ENCODE measurements around the gene NTRK3.

Gene NTRK3

DNA sequence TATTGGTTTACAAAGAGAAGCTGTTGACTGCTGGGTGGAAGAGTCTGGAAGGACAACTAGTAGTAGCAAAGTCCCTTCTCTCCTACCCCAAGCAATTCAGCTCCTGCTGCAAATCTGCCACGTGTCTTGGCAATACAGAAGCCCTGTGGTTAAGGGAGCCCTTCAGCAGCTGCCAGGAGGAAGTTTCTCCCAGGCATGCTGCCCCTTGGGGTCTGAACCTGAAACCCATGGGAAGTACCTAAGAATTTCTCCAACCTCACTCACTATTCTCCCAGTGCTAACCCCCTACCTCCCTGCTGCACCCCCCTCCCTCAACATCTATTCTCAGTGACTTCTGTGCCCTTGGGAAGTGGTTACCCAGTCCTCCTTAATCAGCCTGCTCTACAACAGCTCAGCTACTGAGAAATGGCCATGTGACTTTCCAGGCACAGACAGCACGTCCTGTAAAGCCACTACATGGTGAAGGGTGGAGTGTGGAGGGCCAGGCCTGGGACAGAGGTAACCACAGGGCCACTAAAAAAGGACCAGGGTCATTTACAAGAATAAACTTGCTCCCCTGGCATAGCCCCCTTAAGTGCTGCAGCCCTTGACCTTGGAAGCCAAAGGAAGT is 316.6 kb downstream of the NTRK3 start:
- no peak for DNase-seq (ENCODE audit: low read depth)

GRCh38 chr15:87938031-87938430 is 318.5 kb downstream of the NTRK3 start:
- DNase-seq (ENCODE audit: low read depth): no peak

GRCh38 chr15:87935583-87935982 is 321.0 kb downstream of the NTRK3 start:
- no peak for DNase-seq (ENCODE audit: low read depth)

- DNase-seq (ENCODE audit: low read depth): no peak
These were observed 325.0 kb downstream of the NTRK3 start for GRCh38 chr15:87931584-87931983.

GRCh38 chr15:87930457-87930856 is 326.1 kb downstream of the NTRK3 start:
- no peak for DNase-seq (ENCODE audit: low read depth)

- no peak for DNase-seq (ENCODE audit: low read depth)
These were observed 326.7 kb downstream of the NTRK3 start for GRCh38 chr15:87929841-87930240.

DNA sequence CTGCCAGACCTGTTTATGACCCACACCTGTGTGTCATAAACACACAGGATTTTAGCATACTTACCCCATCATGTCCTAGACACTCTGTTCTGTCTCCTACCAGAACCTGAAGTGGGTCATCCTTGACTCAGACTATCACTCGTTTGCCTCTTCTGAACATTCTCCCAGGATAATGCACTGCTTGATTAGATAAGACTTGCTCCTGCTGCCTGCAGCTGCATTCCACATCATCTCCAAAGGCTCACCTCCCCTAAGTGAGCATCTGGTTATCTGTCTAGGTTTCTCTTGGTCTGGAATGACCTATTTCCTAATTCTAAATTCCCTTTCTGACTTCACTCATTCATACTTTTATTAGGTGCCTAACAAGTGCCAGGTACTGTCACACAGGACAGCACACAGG is 332.1 kb downstream of the NTRK3 start:
- no peak for DNase-seq (ENCODE audit: low read depth)

DNA sequence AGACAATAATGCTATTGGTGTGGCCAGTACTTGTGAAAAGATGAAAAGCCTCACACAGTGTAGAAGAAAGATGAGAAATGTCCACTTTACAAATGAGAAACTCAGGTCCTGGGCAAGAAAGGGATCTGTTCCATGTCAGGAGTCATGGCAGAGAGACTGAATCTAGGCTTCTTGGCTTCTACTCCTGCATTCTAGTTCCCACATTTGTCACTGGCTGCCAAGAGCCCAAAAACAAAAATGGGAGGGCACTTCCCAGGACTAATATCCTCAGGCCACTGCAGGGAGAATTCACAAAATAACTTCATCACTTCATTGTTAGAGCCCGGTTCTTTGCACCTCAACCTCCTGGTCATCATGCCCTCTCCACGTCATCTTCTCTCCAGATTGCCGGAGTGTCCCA is 337.5 kb downstream of the NTRK3 start:
- no peak for DNase-seq (ENCODE audit: low read depth)

- DNase-seq (ENCODE audit: low read depth): no peak
These were observed 339.1 kb downstream of the NTRK3 start for GRCh38 chr15:87917480-87917879.

DNA sequence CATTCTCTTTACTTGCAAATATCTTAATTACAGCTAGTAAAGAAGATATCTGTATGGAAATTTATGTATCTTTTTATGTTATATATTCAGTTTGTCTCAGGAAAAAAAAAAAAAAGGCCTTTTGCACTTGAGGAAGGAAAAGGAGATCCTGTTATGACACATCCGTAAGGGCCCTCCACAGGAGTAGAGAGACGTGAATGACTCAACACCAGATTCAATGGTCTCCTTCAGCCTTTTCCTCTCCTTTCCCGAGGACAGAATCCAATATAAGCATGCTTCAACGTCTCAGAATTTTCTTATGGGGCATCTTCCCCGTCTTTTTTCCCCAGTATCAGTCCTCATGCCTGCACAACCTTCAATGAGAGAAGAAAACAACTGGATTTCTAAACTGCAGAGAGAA is 340.3 kb downstream of the NTRK3 start:
- no peak for DNase-seq (ENCODE audit: low read depth)

GRCh38 chr15:87910301-87910700 is 346.2 kb downstream of the NTRK3 start:
- DNase-seq (ENCODE audit: low read depth): no peak

DNA sequence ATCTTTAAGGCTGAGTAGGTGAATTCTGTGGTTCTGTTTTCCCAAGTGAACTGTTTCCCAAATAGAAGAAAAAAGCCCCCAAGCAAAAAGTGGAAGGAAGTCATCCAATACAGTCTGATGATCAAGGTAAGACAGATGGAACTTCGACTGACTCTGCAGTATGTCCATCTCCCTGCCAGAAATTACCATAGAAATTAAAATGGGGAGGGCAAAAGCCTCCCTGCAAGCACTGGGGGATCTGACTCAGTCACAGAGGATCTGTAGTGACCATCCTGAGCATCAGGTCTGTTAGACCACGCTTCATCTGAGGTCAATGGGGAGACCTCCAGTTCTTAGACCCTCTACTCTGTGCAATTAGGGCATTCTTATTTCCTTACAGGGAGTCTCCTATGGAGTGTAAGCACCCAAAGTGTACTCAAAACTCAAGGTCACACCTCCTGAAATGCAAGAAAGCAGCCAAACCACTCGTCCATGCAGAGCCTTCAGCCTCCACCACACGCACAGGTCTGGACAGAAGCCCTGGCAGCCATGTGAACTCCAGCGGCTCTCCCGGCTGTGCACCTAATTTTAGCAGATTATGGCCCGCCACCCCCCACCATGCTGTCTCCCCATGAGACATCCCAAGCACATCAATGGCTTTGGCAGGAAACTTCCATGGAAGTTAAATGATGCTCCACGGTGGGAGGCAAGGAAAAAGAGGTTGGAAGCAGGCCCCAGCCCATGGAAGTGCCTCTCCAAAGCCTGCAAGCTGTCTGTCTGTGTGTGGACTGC is 348.7 kb downstream of the NTRK3 start:
- no peak for DNase-seq (ENCODE audit: low read depth)

DNA sequence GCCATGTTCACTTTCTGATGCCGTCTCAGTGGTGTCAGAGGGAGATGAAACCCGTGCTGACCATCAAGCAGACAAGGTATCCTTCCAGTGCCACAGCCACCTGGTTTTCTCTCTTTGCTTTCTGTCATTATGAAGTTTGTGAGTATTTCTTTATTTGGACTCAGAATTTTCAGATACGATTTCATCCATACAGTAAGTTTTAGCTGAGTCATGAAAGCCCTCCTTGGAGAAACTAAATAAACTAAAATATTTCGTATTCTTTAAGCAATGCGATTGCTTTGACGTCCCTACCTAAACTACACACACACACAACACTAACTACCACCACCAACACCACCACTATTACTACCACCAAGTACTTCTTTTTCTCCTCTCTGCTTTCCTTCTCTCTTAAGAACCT is 350.1 kb downstream of the NTRK3 start:
- no peak for DNase-seq (ENCODE audit: low read depth)

- no peak for DNase-seq (ENCODE audit: low read depth)
These were observed 353.6 kb downstream of the NTRK3 start for GRCh38 chr15:87902772-87903426.

DNA sequence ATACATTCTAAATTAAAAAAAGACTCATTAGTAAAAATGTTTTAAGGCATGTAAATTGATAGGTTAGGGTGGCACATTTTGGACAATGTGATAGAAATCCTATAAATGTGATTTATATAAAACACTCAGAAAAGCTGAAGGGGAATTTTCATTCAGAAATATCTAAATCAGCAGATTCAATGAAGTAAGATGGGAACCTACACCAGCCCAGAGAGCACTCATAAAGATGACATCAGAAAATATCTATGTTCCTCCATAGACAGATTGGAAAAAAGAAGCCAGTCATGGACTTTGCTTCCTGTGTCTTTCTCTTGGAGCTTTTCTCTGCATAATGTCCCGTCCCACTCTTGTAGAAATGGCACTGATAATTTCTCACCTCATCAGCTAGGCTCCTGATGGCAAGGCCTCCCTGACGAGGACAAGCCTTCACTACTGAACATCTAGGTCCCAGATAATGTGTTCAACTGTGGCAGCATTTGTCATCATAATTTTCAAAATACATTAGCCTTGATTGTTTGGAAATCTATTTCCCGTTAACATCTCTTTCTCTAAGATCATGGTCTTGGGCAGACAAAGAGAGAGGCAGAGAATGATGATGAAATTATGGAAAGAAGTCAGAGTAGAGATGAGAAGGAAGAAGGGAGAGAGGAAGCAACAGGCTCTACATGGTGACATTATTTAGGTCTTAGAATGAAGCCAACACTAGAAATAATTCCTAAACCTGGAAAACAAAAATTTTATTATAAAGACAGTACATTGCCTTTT is 354.4 kb downstream of the NTRK3 start:
- DNase-seq (ENCODE audit: low read depth): no peak

GRCh38 chr15:87901008-87901407 is 355.5 kb downstream of the NTRK3 start:
- no peak for DNase-seq (ENCODE audit: low read depth)

DNA sequence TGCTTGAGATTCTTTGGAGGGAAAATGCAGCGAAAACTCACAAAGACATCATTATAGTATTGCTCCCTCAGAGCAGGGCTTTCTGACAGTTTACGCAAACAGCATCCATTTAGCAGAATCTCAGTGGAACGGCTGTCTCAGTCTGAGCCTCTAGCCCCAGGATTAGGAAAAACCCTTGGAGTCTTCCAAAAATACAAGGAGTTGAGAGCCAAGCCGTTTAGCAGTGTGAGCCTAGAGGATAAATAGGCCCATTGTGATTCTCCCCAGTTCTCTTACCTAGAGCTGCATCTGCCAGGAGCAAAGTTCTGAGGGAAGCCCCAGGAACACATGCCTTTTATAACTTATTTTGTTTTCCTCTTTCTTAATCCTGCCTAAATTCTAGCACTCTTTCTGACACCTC is 359.6 kb downstream of the NTRK3 start:
- no peak for DNase-seq (ENCODE audit: low read depth)

GRCh38 chr15:87887177-87887576 is 369.4 kb downstream of the NTRK3 start:
- no peak for DNase-seq (ENCODE audit: low read depth)

- no peak for DNase-seq (ENCODE audit: low read depth)
These were observed 375.5 kb downstream of the NTRK3 start for GRCh38 chr15:87881026-87881425.

GRCh38 chr15:87877822-87878542 is 378.6 kb downstream of the NTRK3 start:
- DNase-seq (ENCODE audit: low read depth): no peak

- DNase-seq (ENCODE audit: low read depth): no peak
These were observed 379.3 kb downstream of the NTRK3 start for GRCh38 chr15:87877114-87877810.
